NCI-H187 treated with DMSO at 0.1 percent for 48 hours (cell line): Measurements from ENCODE around the gene HS3ST5.

ENCODE experiments used
- DNase-seq: peaks from one replicate; lab custom pipeline; 2025; lab: John Stamatoyannopoulos, UW

The HS3ST5 gene, protein sequence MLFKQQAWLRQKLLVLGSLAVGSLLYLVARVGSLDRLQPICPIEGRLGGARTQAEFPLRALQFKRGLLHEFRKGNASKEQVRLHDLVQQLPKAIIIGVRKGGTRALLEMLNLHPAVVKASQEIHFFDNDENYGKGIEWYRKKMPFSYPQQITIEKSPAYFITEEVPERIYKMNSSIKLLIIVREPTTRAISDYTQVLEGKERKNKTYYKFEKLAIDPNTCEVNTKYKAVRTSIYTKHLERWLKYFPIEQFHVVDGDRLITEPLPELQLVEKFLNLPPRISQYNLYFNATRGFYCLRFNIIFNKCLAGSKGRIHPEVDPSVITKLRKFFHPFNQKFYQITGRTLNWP

DNA sequence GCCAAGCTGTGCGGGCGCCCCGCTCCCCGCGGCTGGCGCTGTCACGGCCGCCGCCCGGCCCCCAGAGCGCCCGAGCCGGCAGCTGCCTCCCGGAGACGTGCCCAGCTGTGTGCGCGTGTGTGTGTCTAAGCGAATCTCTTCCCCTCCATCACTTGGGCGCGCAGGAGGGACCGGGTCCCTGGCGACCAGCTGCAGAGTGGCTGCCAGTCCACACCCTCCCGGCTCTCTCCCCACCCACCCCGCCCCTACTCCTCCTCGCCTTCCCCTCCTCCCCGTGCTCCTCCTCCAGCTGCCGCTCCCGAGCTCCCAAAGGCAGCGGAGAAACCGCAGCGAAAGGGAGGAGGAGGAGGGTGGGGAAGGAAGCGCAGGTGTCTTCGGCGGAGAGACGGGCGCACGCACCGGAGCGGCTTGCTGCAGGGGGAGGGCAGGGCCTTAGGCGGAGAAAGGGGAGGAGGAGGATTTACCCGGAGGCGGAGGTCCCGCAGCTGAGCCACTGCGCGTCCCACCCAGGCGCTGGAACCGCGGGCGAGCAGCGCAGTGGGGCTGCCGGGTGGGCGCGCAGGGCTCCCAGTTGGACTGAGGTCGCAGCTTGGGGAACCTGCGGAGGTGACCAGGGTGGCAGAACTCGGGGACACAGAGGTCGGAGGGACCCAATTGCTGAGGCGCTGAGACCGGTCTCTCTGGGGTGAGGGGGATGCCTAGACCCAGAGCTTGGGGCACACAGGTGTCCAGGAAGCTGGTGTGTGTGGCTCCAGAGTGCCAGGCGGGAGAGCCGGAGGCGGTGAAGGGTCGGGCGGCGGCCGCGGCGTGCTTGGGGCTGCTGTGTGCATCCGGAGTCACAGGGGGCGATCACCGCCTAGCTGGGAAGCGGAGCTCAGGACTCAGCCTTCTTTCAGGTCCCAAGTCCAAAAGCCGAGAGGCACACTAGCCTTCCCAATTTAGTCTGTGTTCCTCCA lies at the start of gene HS3ST5:
Gene HS3ST5 (minus strand): TSS at position 198 of the 956 bp plus-strand sequence. CDS start 280,178 bp downstream, outside the sequence.
- no peak for DNase-seq

DNA sequence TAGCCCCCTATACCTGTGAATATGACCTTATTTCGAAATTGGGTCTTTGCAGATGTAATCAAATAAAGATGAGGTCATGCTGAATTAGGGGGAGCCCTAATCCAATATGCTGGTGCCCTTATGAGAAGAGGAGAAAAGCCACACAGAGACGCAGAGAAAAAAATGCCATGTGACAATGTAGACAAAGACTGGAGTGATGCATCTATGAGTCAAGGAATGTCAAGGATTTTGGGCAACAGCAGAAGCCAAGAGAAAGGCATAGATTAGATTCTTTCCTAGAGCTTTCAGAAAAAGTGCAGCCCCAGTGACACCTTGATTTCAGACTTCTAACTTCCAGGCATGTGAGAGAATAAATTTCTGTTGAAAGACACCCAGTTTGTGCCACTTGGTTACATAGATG lies 47.4 kb upstream of the HS3ST5 start:
- DNase-seq: no peak

DNA sequence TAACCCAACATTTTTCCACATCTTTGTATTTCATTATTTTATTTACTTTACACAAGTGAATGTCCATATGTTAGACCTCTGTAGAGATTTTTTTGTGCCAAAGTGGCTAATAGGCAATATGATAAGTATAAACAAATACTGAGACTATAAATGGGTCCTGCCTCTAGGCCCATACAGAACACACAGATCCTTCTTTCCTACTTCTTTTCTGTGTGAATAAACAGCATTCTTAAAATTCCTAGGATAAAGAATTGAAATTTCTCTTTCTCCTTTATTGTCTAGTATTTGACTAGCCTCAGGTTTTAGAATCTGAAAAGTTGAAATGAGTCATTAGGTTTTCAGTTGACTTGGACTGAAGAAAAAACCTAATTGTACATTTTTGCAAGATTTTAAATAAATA lies 46.3 kb upstream of the HS3ST5 start:
- DNase-seq: no peak

DNA sequence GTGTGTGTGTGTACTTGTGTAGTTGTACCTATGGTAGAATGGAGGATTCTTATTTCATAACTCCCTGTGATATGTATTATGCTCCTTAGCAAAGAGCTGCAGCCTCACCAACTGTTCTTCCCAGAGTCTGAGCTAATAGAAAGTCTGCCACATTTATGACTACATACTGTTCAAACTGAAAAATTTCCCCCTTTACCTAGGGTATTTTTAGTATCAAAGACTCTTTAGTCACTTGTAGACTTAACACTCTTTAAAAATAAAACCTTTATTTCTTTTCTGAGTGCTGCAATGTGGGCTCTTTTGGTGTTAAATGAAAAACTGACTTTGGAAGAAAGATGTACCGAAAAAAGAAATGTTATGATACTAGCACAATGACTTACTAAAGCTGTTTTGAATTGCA lies 39.6 kb upstream of the HS3ST5 start:
- DNase-seq: no peak

DNA sequence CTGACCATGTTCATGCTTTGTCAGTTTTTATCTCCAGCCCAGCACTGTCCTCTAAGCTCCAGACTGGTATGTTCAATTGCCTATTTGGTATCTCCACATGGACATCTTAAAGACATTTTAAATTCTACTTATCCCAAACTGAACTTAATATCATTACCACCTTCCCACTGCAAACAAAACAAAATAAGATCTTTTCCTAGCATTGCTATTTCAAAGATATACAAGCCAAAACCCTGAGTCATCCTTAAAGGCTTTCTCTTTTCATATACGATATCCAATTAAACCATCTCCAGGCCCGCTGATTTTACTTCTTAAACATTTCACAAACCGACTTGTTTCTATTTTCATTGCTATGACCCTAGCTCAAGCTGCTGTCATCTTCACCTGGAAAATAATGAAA lies 35.1 kb upstream of the HS3ST5 start:
- DNase-seq: no peak

DNA sequence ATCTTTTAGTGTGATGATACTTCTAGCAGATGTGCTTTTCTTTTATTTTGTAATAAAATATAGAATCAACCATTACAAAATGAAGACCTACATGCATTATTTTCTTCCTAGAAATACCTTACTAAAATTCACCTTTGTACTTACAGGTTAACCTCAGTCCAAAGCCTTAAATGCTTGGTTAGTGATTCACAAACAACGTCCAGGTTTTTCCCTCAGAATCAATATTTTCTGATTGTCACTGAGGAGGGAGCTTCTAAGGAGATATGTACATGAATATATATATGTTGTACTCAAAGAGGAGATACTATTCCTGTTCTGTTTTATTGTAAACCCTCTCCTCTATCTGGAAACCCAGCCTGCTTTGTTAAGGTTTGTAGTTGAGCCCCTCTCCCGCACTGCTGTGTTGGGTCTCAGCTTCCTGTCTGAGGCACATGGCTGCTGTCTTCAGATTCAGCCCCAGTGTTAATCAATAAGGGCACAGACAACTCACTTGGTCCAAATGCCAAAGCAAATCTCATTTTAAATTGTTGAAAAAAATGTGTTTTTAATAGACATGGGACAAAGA lies 33.9 kb upstream of the HS3ST5 start:
- DNase-seq: no peak

DNA sequence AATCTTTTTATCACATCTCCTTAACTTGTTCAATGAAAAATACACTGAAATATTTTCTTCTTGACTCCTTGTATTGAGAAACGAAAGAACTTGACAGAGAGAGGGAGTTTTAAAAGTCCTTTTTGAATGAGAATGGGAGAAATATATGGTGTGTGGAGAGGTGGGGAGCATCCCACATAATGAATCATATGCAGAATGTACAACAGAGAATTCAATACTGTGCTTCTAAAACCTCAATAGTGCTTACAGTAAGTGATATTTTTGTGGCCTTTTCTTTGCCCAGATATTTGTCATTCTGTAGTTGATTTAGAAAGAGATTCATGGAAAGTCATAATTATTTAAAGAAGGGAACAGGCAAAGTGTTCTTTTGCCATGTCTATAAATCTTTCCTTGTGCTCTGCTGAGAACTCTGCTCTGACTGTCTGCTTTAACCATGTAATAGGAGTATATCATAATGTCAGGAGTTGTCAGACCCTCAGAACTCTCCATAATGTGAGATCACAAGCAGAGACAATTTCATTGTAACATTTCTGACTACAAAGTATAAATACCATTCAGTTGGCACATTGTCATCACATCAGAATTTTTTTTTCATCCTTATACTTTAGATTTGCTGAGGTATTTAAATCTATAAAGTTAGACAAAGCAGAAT lies 32.8 kb upstream of the HS3ST5 start:
- DNase-seq: no peak

DNA sequence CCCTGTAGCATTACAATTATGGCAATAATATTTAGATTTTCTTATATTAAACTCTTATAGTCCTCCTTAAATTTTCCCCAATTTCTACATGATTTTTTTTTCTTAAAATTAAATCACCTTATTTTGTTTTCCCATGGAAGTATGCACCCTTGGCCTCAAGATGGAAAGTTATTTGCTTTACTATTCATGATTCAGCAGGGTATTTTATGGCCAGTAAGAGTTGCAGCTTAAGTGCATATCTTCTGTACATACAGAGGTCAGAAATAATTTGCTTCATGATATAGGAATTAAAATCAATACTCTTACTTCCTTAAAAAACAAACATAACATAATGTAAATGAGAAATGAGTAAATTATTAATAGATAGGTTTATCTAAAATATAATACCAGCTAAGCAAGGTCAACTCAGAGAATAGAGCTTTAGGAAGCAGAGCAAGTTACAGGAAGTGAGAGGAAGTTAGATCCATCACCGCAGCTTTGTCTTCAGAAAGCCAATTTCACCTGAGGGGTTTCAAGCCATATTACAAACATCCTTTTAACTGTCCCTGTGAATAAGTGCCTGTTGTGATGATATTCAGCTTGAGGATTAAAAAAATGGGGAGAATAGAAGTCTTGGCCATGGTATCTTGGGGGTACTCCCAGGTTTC lies 24.6 kb upstream of the HS3ST5 start:
- no peak for DNase-seq

DNA sequence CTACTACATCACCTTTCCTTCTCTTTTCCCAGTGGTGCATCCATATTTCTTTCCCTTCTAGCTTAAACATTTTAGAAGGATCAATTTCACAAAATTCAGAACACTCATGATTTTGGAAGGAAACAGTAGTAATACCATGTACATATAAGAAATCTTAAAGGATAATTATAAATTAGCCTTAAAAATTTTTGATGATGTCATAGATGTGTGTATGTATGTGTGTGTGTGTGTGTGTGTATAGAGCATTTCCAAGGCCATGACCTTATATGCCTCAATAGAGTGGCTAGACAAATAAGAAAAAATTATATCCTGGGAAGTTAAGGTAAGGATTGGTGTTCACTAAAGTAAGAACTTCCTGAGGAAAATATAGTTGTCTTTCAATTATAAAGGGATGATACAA lies 24.1 kb upstream of the HS3ST5 start:
- no peak for DNase-seq

DNA sequence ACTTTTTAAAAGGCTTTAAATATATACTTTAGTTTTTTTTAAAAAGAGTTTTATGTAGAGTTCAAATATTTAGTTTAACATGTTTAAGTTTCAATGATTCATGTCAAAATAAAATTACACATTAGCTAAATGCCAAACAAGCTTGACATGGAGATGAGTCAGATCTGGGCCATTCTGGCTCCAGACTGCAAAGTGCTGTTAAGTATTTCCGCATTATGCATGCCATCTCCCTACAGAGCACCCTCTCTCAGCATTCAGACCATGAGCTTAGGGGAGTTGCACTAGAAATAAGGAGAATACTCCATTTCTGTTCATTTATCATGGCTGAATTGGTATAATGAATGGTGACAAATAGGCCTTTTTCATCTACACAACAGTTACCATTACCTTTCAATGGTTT lies 21.5 kb upstream of the HS3ST5 start:
- no peak for DNase-seq

DNA sequence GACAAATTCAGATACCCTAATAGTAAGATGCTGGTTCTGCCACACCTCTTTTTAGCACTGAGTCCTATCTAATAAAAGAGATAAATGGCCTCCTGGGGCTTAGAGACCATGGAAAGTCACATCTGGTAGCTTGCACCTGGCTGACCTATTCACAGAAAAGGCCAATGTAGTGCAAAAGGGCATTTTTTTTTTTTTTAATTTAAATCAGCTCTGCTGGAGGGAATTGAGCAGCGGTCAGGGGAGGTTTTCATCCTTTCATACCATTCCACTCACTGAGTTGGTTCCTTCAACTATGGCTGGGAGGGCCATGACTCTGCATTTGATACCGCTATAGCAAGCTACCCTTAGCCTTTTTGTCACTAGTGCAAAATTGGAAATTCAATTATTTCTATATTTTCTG lies 20.1 kb upstream of the HS3ST5 start:
- DNase-seq: no peak

DNA sequence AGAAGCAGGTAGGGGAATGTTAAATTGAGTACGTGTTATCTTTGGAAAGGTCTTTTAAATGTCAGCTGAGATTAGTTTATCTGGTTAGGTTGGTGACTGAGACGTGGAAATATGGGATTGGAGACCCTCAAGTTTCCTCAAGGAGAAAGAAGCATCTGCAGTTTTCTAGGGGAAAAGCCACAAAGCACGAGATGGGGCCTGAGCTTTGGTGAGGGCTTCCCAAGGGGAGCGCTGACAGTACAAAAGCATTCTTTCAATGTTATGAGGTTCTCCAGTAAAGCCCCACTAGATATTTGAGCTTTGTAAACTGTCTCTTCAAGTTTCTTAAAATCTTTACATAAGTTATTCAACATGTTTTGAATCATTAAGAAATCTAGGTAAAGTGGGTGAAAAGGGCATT lies 19.6 kb upstream of the HS3ST5 start:
- DNase-seq: no peak

DNA sequence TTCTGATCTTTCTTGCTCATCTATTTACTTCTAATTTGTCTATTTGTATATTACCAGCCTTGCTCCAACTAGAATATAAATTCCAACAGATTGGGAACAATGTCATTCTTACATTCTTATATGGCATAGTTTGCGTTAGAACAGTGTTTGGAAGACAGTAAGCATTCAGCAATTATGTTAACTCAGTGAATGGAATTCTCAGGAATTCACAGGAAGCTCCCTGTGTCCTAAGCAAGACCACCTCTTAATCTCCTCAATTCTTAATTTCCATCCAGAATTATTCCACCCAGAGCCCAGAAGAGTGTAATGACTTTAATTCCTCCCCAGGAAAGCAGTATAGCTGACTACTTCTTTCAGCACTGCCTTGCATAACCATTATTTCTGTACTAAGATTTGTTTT lies 18.2 kb upstream of the HS3ST5 start:
- no peak for DNase-seq

DNA sequence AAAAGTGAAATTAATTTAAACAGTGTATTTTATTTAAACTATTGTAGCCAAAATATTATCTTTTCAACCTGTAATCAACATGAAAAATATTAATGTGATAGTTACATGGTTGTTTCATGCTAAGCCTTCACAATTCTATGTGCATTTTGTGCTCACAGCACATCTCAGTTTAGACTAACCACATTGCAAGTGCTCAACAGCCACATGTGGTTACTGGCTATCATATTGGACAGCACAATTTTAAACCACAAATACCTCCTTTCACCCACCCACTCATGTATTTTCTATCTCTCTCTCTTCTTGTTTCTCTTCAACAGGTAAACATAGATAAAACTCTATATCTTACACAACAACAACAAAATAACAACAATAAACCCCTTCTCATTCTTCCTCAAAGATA lies 12.5 kb upstream of the HS3ST5 start:
- DNase-seq: no peak

DNA sequence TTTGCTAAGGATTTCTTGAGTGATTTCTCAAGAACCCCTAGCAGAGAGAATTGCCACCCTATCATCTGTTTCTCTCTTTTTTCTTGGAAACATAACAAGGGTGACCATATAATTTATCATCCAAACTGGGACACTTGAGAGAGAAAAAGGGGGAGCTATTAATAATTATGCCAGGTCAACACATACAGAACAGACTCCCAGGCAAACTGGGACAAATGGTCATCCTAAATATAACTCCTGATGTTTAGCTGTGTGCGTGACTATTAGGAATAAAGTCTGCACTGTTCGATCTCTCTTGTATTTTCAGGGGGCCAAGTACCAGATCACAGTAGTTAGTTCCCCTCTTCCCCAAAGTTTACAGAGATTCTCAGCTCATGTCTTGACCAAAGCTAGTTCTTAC lies 11.7 kb upstream of the HS3ST5 start:
- DNase-seq: no peak

DNA sequence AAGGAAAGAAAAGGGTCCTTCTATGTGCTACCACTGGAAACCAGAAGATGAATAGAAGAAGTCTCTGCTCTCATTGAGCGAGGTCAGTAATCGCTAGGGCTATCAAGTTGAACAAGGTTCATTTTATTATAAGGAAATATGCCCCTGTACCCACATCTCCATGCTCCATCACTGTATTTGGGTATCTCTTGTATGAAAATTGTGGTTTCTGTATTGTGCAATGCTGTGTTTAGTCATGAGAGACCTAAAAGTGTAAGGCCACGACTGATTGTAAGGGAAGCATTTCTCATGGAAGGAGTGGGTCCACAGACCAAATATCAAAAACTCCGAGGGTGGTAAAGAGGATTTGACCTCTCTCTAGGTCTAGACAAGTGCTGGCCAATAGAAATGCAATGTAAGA lies 3.6 kb upstream of the HS3ST5 start:
- no peak for DNase-seq

DNA sequence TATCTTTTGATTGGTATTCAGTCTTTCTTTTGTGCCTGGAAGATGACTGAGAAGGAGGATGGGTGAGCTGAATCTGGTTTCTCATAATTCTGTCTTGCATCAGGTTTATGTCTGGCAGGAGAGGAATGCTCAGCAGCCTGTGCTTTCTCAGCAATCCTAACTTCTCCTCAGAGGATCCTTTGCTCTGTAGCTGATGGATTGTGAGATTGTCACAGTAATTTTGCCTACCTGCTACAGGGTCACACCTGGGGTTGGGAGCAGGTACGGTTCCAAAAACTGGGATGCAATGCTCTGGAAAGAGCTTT lies 2.1 kb upstream of the HS3ST5 start:
- no peak for DNase-seq

DNA sequence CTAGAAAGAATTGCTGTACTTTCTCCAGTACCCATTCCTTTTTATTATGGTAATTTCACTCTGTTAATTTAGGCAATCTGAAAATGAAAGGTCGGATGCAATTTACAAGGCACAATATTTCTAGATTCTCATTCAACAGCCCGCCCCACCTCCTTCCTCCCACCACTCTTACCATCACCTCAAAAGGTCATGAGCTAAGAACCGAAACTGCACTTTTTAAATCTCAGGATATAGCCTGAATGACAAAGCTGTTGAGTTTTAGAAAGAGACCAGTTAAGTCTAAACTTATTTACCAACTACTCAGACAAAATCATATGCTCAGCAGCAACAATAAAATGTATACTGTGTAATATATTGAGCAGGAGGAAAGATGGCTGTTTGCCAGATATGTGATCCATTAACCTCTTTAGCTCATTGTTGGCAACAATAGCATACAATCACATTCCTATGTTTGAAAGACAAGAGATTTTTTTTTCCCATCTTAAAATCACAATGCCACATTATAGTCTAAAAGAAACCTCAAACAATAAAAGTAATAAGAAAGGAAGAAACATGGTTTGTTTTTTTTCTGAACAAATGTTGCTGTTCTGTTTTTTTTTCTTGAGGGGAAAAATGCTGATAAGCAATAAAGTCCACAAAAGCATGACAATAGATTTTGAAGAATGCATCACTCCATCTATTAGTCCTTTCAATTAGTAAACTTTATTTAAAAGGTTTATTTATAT lies 1.6 kb upstream of the HS3ST5 start:
- no peak for DNase-seq

DNA sequence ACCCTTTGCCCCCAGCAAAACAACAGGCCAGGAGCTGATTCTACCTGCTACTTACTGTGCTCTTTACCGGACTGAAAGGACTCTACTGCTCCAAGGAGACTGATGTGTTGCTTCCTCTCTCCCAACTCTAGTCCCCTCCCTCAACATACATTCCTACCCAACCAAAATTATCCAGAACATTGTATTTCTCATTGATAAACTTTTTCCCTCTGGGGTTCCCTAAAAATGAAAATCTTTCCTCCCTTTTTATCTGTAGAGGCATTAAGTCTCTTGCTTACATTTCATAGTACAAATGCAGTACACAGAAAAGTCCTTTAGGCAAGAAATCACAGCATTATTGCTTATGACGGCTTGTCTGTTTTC lies 940 bp upstream of the HS3ST5 start:
- DNase-seq: no peak

DNA sequence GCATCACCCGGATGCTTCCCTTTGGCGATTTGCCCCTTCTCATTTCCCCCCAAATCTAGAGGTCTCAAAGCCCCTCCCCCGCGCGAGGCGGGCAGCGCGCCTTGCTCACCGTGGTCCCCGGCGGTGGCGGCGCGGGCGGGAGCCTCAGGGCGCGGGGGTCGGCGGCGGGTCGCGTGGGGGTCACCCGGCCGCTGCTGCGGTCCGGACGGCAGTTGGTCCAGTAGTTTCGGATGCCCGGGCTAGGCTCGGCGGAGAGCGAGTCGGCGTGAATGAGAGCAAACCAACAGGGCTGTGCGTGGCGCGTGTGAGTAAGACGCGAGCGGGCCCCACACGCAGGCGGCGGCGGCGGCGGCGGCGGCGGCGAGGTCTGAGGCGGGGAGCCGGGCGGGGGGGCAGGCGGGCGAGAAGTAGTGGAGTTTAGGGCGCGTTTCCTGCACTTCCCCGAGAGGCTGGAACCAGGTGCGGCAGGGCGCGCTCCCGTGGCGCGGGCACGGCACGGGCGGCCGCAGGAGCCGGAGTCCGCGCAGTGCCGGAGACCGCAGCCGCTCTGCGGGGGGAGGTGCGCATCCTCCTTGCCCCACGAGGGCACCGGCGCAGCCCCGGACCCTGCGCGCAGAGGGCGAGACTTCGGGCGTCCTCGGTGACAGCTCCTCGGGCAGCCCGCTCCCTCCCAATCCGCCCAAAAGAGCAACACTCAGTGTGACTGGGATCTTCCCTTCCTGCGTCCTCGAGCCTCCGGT lies 567 bp downstream of the HS3ST5 start:
- DNase-seq: no peak

DNA sequence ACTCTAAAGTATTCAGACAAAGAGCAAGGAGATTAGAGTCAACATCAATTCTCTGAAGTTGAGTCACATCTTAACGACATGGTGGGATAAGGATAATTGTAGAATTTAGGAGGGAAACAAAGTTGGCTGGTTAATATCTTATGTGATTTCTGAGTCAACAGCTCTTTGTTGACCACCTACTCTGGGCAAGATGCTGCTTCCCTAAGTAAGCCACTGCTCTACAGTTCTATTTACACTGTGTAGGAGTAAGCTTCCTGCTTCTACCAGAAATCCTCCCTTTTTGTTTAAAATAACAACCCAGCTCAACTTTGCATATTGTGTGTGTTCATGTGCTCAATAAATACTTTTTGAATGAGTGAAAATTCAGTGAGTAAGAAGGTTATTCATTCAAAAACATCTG lies 3.1 kb downstream of the HS3ST5 start:
- DNase-seq: no peak
